ENCODE results near the gene RYR2. TPM values are rescaled to one million over a fixed set of nuclear protein-coding genes. Genes with fewer than 3 reads are reported as not detected.

RYR2 gene
- total RNA-seq, 1 experiment from 2014 or later = 0.03 TPM

DNA sequence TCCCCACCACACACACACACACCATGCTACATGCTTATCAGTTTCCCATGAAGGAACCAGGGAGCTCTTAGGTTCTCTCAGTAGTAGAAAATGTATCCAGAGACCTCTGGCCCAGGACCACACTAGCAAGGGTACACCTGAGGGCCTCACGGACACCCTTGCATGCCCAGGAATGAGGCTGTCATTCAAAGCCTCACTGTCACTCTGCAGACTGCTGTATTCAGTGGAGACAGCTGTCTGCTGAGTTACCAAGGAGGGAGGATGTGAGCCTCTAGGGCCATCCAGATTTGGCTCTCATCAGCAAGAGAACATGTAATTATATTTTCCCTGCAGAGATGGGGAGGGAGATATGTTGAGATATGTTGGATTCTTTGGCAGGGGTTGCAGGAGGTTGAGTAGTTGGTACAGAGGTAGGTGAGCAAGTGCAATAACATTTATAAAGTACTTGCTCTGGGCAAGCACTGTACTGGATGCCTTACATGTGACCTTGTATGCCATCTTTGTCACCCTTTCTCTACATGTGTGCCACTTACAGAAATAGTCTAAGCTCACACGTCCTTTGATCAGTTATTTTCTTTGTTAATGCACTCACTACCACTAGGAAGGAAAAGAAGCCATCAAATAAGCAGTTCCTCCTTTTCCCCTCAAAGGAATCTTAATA, 598.2 kb downstream of the RYR2 start:
- no peak overlapping the region for H3K27ac ChIP-seq (ENCODE audit: low read length)
- DNase-seq (ENCODE audit: low read depth, low spot score) (no peak), ATAC-seq (no peak)
- intact Hi-C loops (cut with micrococcal nuclease; ENCODE audit: unreplicated experiment) (no loop called here), in situ Hi-C loops (cut with HindIII; ENCODE audit: low pct_unique_long_range_greater_than_20kb, low sequenced_read_pairs) (no loop called here)
- no peak for TF ChIP-seq SIN3A (IDR thresholded peaks at IDR 0.05; ENCODE audit: borderline replicate concordance, insufficient read depth, low read depth, low read length)
- TF ChIP-seq TCF7L2 (IDR thresholded peaks at IDR 0.05; ENCODE audit: low read depth, low read length) = no peak
- no peak for TF ChIP-seq POLR2AphosphoS5 (IDR thresholded peaks at IDR 0.05; ENCODE audit: low read depth, low read length)
- TF ChIP-seq, protein P1, sequence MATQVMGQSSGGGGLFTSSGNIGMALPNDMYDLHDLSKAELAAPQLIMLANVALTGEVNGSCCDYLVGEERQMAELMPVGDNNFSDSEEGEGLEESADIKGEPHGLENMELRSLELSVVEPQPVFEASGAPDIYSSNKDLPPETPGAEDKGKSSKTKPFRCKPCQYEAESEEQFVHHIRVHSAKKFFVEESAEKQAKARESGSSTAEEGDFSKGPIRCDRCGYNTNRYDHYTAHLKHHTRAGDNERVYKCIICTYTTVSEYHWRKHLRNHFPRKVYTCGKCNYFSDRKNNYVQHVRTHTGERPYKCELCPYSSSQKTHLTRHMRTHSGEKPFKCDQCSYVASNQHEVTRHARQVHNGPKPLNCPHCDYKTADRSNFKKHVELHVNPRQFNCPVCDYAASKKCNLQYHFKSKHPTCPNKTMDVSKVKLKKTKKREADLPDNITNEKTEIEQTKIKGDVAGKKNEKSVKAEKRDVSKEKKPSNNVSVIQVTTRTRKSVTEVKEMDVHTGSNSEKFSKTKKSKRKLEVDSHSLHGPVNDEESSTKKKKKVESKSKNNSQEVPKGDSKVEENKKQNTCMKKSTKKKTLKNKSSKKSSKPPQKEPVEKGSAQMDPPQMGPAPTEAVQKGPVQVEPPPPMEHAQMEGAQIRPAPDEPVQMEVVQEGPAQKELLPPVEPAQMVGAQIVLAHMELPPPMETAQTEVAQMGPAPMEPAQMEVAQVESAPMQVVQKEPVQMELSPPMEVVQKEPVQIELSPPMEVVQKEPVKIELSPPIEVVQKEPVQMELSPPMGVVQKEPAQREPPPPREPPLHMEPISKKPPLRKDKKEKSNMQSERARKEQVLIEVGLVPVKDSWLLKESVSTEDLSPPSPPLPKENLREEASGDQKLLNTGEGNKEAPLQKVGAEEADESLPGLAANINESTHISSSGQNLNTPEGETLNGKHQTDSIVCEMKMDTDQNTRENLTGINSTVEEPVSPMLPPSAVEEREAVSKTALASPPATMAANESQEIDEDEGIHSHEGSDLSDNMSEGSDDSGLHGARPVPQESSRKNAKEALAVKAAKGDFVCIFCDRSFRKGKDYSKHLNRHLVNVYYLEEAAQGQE (IDR thresholded peaks at IDR 0.05; ENCODE audit: insufficient read depth in 1 of 2, low read depth in 2 of 2, low read length in 1 of 2) = no peak
- ChIA-PET CTCF (no interaction called here), POLR2A (no interaction called here)
- H3K27me3 ChIP-seq (ENCODE audit: control insufficient read depth, insufficient read depth, low read length) = no peaks in the 10 kb centered on the region
- H3K4me1 ChIP-seq (ENCODE audit: control insufficient read depth, insufficient read depth, low read length) = no peaks in the 10 kb centered on the region
- no peak overlapping the region for H3K4me3 ChIP-seq (ENCODE audit: low read depth in 2 of 2, low read length in 2 of 2)
- H3K9me3 ChIP-seq (ENCODE audit: control insufficient read depth, insufficient read depth, low read depth, low read length) = no peaks in the 10 kb centered on the region
- no peaks in the 10 kb centered on the region for H3K36me3 ChIP-seq (ENCODE audit: control insufficient read depth, insufficient read depth, low read length)
- no TSS peak for BruUV-seq (replicated peaks)

DNA sequence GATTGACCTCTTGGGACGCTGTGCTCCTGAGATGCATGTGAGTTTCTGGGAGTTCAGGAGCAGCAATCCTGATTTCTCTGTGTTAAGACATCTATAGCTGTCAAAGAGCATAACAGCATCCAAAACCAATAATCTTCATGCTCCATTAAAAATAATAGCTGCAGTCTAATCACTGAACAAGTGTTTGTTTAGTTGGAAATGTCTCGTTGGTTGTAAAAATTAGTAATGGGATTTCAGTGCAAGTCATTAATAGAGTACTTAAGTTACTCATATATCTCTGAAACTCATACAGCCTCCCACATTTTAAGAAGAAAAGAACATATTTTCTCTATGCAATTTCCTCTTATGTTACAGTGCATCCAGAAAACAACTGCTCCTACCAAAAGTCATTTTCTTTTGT, 599.0 kb downstream of the RYR2 start:
- ATAC-seq (no peak), DNase-seq (ENCODE audit: low read depth, low spot score) (no peak)
- H3K36me3 ChIP-seq (ENCODE audit: control insufficient read depth, insufficient read depth, low read length) = no peaks in the 10 kb centered on the region
- no peak overlapping the region for H3K27ac ChIP-seq (ENCODE audit: low read length)
- in situ Hi-C loops (cut with HindIII; ENCODE audit: low pct_unique_long_range_greater_than_20kb, low sequenced_read_pairs) = no loop called here
- no peaks in the 10 kb centered on the region for H3K9me3 ChIP-seq (ENCODE audit: control insufficient read depth, insufficient read depth, low read depth, low read length)
- ChIA-PET POLR2A (no interaction called here), CTCF (no interaction called here)
- H3K4me1 ChIP-seq (ENCODE audit: control insufficient read depth, insufficient read depth, low read length) = no peaks in the 10 kb centered on the region
- intact Hi-C loops (cut with micrococcal nuclease; ENCODE audit: unreplicated experiment) = no loop called here
- H3K27me3 ChIP-seq (ENCODE audit: control insufficient read depth, insufficient read depth, low read length) = no peaks in the 10 kb centered on the region
- TF ChIP-seq, protein P1 (IDR thresholded peaks at IDR 0.05; ENCODE audit: insufficient read depth in 1 of 2, low read depth in 2 of 2, low read length in 1 of 2) = no peak
- TF ChIP-seq TCF7L2 (IDR thresholded peaks at IDR 0.05; ENCODE audit: low read depth, low read length) (no peak), SIN3A (IDR thresholded peaks at IDR 0.05; ENCODE audit: borderline replicate concordance, insufficient read depth, low read depth, low read length) (no peak)
- no peak overlapping the region for H3K4me3 ChIP-seq (ENCODE audit: low read depth in 2 of 2, low read length in 2 of 2)
- BruUV-seq (replicated peaks) = no TSS peak

DNA sequence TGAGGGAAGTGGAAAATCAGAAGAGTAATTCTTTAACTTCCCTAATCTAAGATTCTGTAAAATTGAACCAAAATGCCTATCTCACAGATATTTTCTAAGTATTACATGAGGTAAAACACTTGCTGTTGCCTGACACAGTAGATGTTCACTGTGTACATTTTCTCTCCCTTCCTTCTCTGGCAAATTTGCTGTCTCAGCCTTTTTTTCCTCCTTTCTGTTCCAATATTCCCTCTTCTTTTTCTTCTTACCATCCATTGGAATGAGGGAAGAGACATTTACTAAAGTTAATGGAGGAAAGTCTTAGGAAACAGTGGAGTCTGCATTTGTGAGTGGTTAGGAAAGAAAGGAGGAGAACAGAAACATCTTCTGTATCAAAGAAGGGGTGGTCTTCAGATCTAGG, 608.8 kb downstream of the RYR2 start:
- ChIA-PET CTCF (no interaction called here), POLR2A (no interaction called here)
- Histone ChIP-seq H3K36me3 (ENCODE audit: control insufficient read depth, insufficient read depth, low read length) (no peaks in the 10 kb centered on the region), H3K4me1 (ENCODE audit: control insufficient read depth, insufficient read depth, low read length) (no peaks in the 10 kb centered on the region), H3K27me3 (ENCODE audit: control insufficient read depth, insufficient read depth, low read length) (no peaks in the 10 kb centered on the region), H3K27ac (ENCODE audit: low read length) (no peak overlapping the region), H3K9me3 (ENCODE audit: control insufficient read depth, insufficient read depth, low read depth, low read length) (no peaks in the 10 kb centered on the region), H3K4me3 (ENCODE audit: low read depth in 2 of 2, low read length in 2 of 2) (no peak overlapping the region)
- no peak for DNase-seq (ENCODE audit: low read depth, low spot score)
- no peak for ATAC-seq
- in situ Hi-C loops (cut with HindIII; ENCODE audit: low pct_unique_long_range_greater_than_20kb, low sequenced_read_pairs) = no loop called here
- TF ChIP-seq, protein P1 (IDR thresholded peaks at IDR 0.05; ENCODE audit: insufficient read depth in 1 of 2, low read depth in 2 of 2, low read length in 1 of 2) = no peak
- TF ChIP-seq POLR2AphosphoS5 (IDR thresholded peaks at IDR 0.05; ENCODE audit: low read depth, low read length) (no peak), SIN3A (IDR thresholded peaks at IDR 0.05; ENCODE audit: borderline replicate concordance, insufficient read depth, low read depth, low read length) (no peak), TCF7L2 (IDR thresholded peaks at IDR 0.05; ENCODE audit: low read depth, low read length) (no peak)
- TF ChIP-seq, protein P2, sequence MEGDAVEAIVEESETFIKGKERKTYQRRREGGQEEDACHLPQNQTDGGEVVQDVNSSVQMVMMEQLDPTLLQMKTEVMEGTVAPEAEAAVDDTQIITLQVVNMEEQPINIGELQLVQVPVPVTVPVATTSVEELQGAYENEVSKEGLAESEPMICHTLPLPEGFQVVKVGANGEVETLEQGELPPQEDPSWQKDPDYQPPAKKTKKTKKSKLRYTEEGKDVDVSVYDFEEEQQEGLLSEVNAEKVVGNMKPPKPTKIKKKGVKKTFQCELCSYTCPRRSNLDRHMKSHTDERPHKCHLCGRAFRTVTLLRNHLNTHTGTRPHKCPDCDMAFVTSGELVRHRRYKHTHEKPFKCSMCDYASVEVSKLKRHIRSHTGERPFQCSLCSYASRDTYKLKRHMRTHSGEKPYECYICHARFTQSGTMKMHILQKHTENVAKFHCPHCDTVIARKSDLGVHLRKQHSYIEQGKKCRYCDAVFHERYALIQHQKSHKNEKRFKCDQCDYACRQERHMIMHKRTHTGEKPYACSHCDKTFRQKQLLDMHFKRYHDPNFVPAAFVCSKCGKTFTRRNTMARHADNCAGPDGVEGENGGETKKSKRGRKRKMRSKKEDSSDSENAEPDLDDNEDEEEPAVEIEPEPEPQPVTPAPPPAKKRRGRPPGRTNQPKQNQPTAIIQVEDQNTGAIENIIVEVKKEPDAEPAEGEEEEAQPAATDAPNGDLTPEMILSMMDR (IDR thresholded peaks at IDR 0.05) = no peak
- intact Hi-C loops (cut with micrococcal nuclease; ENCODE audit: unreplicated experiment) = no loop called here
- BruUV-seq (replicated peaks) = no TSS peak

Data from Panc1 (cell line).